Gastroesophageal sphincter (tissue), 3 donors: Measurements from ENCODE around the gene SUPT4H1.

Experiments used
- CTCF ChIP-seq, 4 experiments: fragments of 200-600 bp in 2 of 4; fragments of 450-650 bp in 2 of 4; sonication (generic) in 1 of 4; IDR thresholded peaks; one replicate each; pipeline ENCODE4 v1.5.1; 2017 to 2019; ENCODE audit warnings: antibody characterized with exemption in 4 of 4, mild to moderate bottlenecking in 2 of 4, moderate library complexity in 2 of 4
- EP300 ChIP-seq: sonication (generic); formaldehyde crosslinking; IDR thresholded peaks from one replicate; pipeline ENCODE4 v1.6.1; 2017; ENCODE audit warnings: antibody characterized with exemption, mild to moderate bottlenecking
- POLR2A ChIP-seq, 2 donors: fragments of 450-650 bp; IDR thresholded peaks; one replicate each; pipeline ENCODE4 v1.6.1; 2017; ENCODE audit warnings: antibody characterized with exemption in 2 of 2, mild to moderate bottlenecking in 2 of 2, moderate library complexity in 1 of 2
- POLR2AphosphoS5 ChIP-seq: sonication (generic); formaldehyde crosslinking; IDR thresholded peaks from one replicate; pipeline ENCODE4 v1.6.1; 2017; ENCODE audit warnings: antibody characterized with exemption

- TF ChIP-seq CTCF (IDR thresholded peaks at IDR 0.05) (no peak), POLR2AphosphoS5 (no peak), POLR2A (IDR thresholded peaks at IDR 0.05) (peak in 1 of 2 donors; percentile 39), EP300 (no peak)
Observed at GRCh38 chr17:58324056-58324408, 28.0 kb downstream of the SUPT4H1 start.
